Endothelial cell of umbilical vein (primary cell): Measurements from ENCODE around the gene IGLON5. TPM values are rescaled to one million over a fixed set of nuclear protein-coding genes. Genes with fewer than 3 reads are reported as not detected.

ENCODE experiments used
- BruUV-seq: library from RNA; stranded (reverse); fragments of 400-500 nt; replicated peaks from 2 replicates; lab custom pipeline; 2021; lab: Mats Ljungman, UMichigan
- CTCF ChIA-PET: fragments of 300-600, 350-600 bp; sonication (Branson Sonifier 250); formaldehyde crosslinking; loops from one replicate; lab custom pipeline; 2021; ENCODE audit warnings: antibody characterized with exemption, inconsistent platforms; lab: Charles Lee
- POLR2A ChIA-PET: fragments of 300-600, 350-600 bp; sonication (Branson Sonifier 250); formaldehyde crosslinking; loops from one replicate; lab custom pipeline; 2021; ENCODE audit warnings: antibody characterized with exemption, inconsistent platforms; lab: Charles Lee
- DNase-seq: peaks from one replicate; pipeline ENCODE4 v3.0.0-alpha.2; 2011; ENCODE audit warnings: low read depth, low spot score
- FAIRE-seq: peaks from 2 replicates; lab custom pipeline; 2011; peaks lifted over from hg19 to GRCh38; lab: Jason Lieb, UNC
- H2AFZ ChIP-seq: 2 replicates; pipeline ENCODE4 v1.6.0; 2012; ENCODE audit warnings: low read depth, low read length, control low read depth, inconsistent platforms
- H3K27ac ChIP-seq: 2 replicates; pipeline ENCODE4 v1.5.1; 2011; ENCODE audit warnings: low read depth, mild to moderate bottlenecking, control low read depth, low read length, moderate library complexity; ENCODE audit not compliant: insufficient read depth
- H3K27me3 ChIP-seq, 2 experiments: 2 replicates each; pipeline versions ENCODE4 v1.6.0 to v1.6.1; 2011; ENCODE audit warnings: low read length in 2 of 2, mixed read lengths in 1 of 2; ENCODE audit not compliant: control insufficient read depth in 2 of 2, insufficient read depth in 2 of 2
- H3K36me3 ChIP-seq, 2 experiments: 2 replicates in 1 of 2; 3 replicates in 1 of 2; pipeline ENCODE4 v1.5.1; 2011; ENCODE audit warnings: low read length in 2 of 2, mild to moderate bottlenecking in 1 of 2, moderate library complexity in 1 of 2; ENCODE audit not compliant: control insufficient read depth in 2 of 2, insufficient read depth in 2 of 2; ENCODE audit errors: extremely low read depth in 1 of 2
- H3K4me1 ChIP-seq: 3 replicates; pipeline ENCODE4 v1.5.1; 2011; ENCODE audit warnings: mild to moderate bottlenecking, low read length; ENCODE audit not compliant: control insufficient read depth, insufficient read depth; ENCODE audit errors: extremely low read depth
- H3K4me2 ChIP-seq: 2 replicates; pipeline ENCODE4 v1.6.1; 2011; ENCODE audit warnings: low read length, control low read depth, mixed read lengths; ENCODE audit not compliant: insufficient read depth
- H3K4me3 ChIP-seq, 3 experiments: fragments of 200-600 bp in 1 of 3; sonication (generic), shearing (Covaris generic) in 1 of 3; replicated peaks in 1 of 3; 2 replicates each; pipeline ENCODE4 v1.5.1; 2011 to 2016; ENCODE audit warnings: control low read depth in 3 of 3, low read length in 3 of 3, mild to moderate bottlenecking in 2 of 3, inconsistent platforms in 1 of 3, low read depth in 1 of 3, moderate library complexity in 1 of 3; ENCODE audit not compliant: insufficient read depth in 1 of 3
- H3K79me2 ChIP-seq: 2 replicates; pipeline ENCODE4 v1.6.0; 2012; ENCODE audit warnings: low read length, inconsistent platforms; ENCODE audit not compliant: control insufficient read depth, insufficient read depth
- H3K9ac ChIP-seq: replicated peaks from 2 replicates; pipeline ENCODE3; 2011; ENCODE audit warnings: low read length, control low read depth; ENCODE audit not compliant: insufficient read depth; ENCODE audit errors: extremely low read depth
- H3K9me1 ChIP-seq: replicated peaks from 3 replicates; pipeline ENCODE4 v1.6.0; 2011; ENCODE audit warnings: mild to moderate bottlenecking, low read length; ENCODE audit not compliant: control insufficient read depth, insufficient read depth; ENCODE audit errors: extremely low read depth
- H3K9me3 ChIP-seq: replicated peaks from 2 replicates; pipeline ENCODE4 v1.5.1; 2012; ENCODE audit warnings: low read length, inconsistent platforms; ENCODE audit not compliant: control insufficient read depth, insufficient read depth
- H4K20me1 ChIP-seq: replicated peaks from 2 replicates; pipeline ENCODE3; 2011; ENCODE audit warnings: mild to moderate bottlenecking, low read length; ENCODE audit not compliant: control insufficient read depth, insufficient read depth; ENCODE audit errors: extremely low read depth
- CTCF ChIP-seq, 2 donors: IDR thresholded peaks; 1 replicate in 1 of 2; 2 replicates in 1 of 2; pipeline ENCODE4 v1.5.1; 2011; ENCODE audit warnings: low read length in 2 of 2, mild to moderate bottlenecking in 2 of 2, moderate library complexity in 2 of 2, control low read depth in 1 of 2, inconsistent platforms in 1 of 2, low read depth in 1 of 2; ENCODE audit not compliant: insufficient read depth in 1 of 2; ENCODE audit errors: extremely low read depth in 1 of 2
- GATA2 ChIP-seq: IDR thresholded peaks from 2 replicates; pipeline ENCODE4 v1.7.0; 2011; ENCODE audit warnings: low read depth, mild to moderate bottlenecking, moderate library complexity, mixed read lengths, low read length; ENCODE audit not compliant: insufficient read length, insufficient read depth
- POLR2AphosphoS5 ChIP-seq: IDR thresholded peaks from 2 replicates; pipeline ENCODE4 v1.6.1; 2012; ENCODE audit warnings: low read depth, mild to moderate bottlenecking, control low read depth, low read length, moderate library complexity; ENCODE audit not compliant: insufficient read depth
- dilution Hi-C: fragments of 300-500 bp; cut with MboI; formaldehyde crosslinking; loops from one replicate; pipeline ENCODE4 v1.15.0; 2019; ENCODE audit warnings: low sequenced_read_pairs; ENCODE audit not compliant: extremely low pct_ligation_motif_present
- intact Hi-C: fragments of 100-400 bp; cut with micrococcal nuclease; formaldehyde crosslinking; loops from one replicate; pipeline ENCODE4 v1.10.0; 2022
- polyA plus RNA-seq, 4 experiments: library from polyadenylated mRNA; depleted of rRNA in 3 of 4; stranded (reverse) in 3 of 4; unstranded in 1 of 4; fragments of >200 nt; gene quantifications; 2 replicates each; pipeline versions ENCODE4 v1.2.1 to v1.2.3, GENCODE V29; 2011 to 2012; ENCODE audit warnings: missing spikeins in 1 of 4
- total RNA-seq: library from RNA; stranded (reverse); gene quantifications from 2 replicates; pipeline ENCODE4 v1.2.3, GENCODE V29; 2021

The IGLON5 gene
- total and polyA plus RNA-seq, 2 donors (not counting 3 experiments of a cell fraction or from before 2014, with no cell fraction given): not detected

- intact Hi-C loops: loop anchor here (5.0 kb wide), 1 partner anchor 38 kb away; no protein-coding TSS in a partner anchor
- H3K4me3 ChIP-seq: peak overlapping the region; percentile 74 to 87 (median 87)
- peak overlapping the region; percentile 89 for H3K9ac ChIP-seq
- H2AFZ ChIP-seq: peak overlapping the region; percentile 75
- H3K79me2 ChIP-seq: peaks cover 5% of the 10 kb centered on the region
- H4K20me1 ChIP-seq: no peaks in the 10 kb centered on the region
- CTCF ChIA-PET: interaction anchor here (0.9 to 3.6 kb wide), 7 partner anchors 23 to 296 kb away, joined by 3 to 27 read pairs (median 4); partner anchors contain the start of gene VSIG10L
- no peaks in the 10 kb centered on the region for H3K27me3 ChIP-seq
- no peaks in the 10 kb centered on the region for H3K36me3 ChIP-seq
- peak; percentile 42 for DNase-seq
- no TSS peak for BruUV-seq
- H3K9me3 ChIP-seq: no peaks in the 10 kb centered on the region
- dilution Hi-C loops: no loop called here
- POLR2A ChIA-PET: interaction anchor here (0.6 to 1.7 kb wide), 3 partner anchors 23 to 291 kb away, joined by 3 to 4 read pairs (median 4); partner anchors contain the start of gene VSIG10L
- no peaks in the 10 kb centered on the region for H3K9me1 ChIP-seq
- peak overlapping the region; percentile 75 for H3K27ac ChIP-seq
- peak; percentile 42 for FAIRE-seq
- H3K4me1 ChIP-seq: peaks cover 18% of the 10 kb centered on the region
- TF ChIP-seq GATA2: no peak
- peak in 1 of 2 donors; percentile 3 for TF ChIP-seq CTCF (IDR thresholded peaks at IDR 0.05; ENCODE audit: extremely low read depth in 1 of 2, insufficient read depth in 1 of 2, low read depth in 1 of 2, low read length in 2 of 2)
- H3K4me2 ChIP-seq: peak overlapping the region; percentile 96
These were observed 53.9 kb downstream of the IGLON5 start for GRCh38 chr19:51365211-51365964.

- no peaks in the 10 kb centered on the region for H3K9me3 ChIP-seq
- no peaks in the 10 kb centered on the region for H3K9me1 ChIP-seq
- H2AFZ ChIP-seq: peak within 1 kb of the TSS; percentile 75
- peaks cover 18% of the 10 kb centered on the region for H3K4me1 ChIP-seq
- H3K79me2 ChIP-seq: peaks cover 5% of the 10 kb centered on the region
- TF ChIP-seq POLR2AphosphoS5 (peak; percentile 33), CTCF (IDR thresholded peaks at IDR 0.05; ENCODE audit: extremely low read depth in 1 of 2, insufficient read depth in 1 of 2, low read depth in 1 of 2, low read length in 2 of 2) (no peak)
- BruUV-seq: TSS peak; percentile 75
- H3K36me3 ChIP-seq: no peaks in the 10 kb centered on the region
- H3K27me3 ChIP-seq: no peaks in the 10 kb centered on the region
- peak within 1 kb of the TSS; percentile 96 for H3K4me2 ChIP-seq
- no peak for DNase-seq
- H3K27ac ChIP-seq: peak within 1 kb of the TSS; percentile 75
- dilution Hi-C loops: no loop called here
- CTCF ChIA-PET: interaction anchor here (0.9 to 3.6 kb wide), 7 partner anchors 24 to 295 kb away, joined by 3 to 27 read pairs (median 4); partner anchors contain the start of gene VSIG10L
- peak within 1 kb of the TSS; percentile 89 for H3K9ac ChIP-seq
- no peaks in the 10 kb centered on the region for H4K20me1 ChIP-seq
- intact Hi-C loops: loop anchor here (2.0 to 5.0 kb wide), 2 partner anchors 39 to 257 kb away; partner anchors contain the start of gene CTU1
- peak within 1 kb of the TSS; percentile 74 to 87 (median 87) for H3K4me3 ChIP-seq
- no peak for FAIRE-seq
- POLR2A ChIA-PET: interaction anchor here (0.6 to 1.7 kb wide), 3 partner anchors 24 to 291 kb away, joined by 3 to 4 read pairs (median 4); partner anchors contain the start of gene VSIG10L
These were observed 54.5 kb downstream of the IGLON5 start, which contains the start of gene ETFB for GRCh38 chr19:51365965-51366388. Gene ETFB (minus strand): TSS chr19:51366388. CDS start chr19:51366326, 62 bp downstream.
